GM19043 (cell line): ENCODE measurements around the gene CDADC1.
"Not testable (repeated sequence)": the region's sequence is repeated elsewhere in the genome, so short reads cannot be mapped to it uniquely, and the experiment has no call there.

Source experiments
- ATAC-seq: cut with Tn5 transposase; IDR thresholded peaks from one replicate; pipeline ENCODE4 v1.9.1; 2021; ENCODE audit warnings: low read depth; ENCODE audit not compliant: unreplicated experiment

The CDADC1 gene

GRCh38 chr13:49310251-49310650 lies 62.5 kb downstream of the CDADC1 start:
- no peak for ATAC-seq

GRCh38 chr13:49311816-49312215 lies 64.1 kb downstream of the CDADC1 start:
- no peak for ATAC-seq

- ATAC-seq = no peak
Measured at GRCh38 chr13:49314344-49314882, 66.7 kb downstream of the CDADC1 start.

GRCh38 chr13:49315036-49315565 lies 67.4 kb downstream of the CDADC1 start:
- no peak for ATAC-seq

- ATAC-seq = no peak
Measured at GRCh38 chr13:49315756-49316482, 68.2 kb downstream of the CDADC1 start.

- no peak for ATAC-seq
Measured at GRCh38 chr13:49319551-49319950, 71.8 kb downstream of the CDADC1 start.

GRCh38 chr13:49319951-49320350 lies 72.2 kb downstream of the CDADC1 start:
- no peak for ATAC-seq

- ATAC-seq = no peak
Measured at GRCh38 chr13:49320975-49321374, 73.2 kb downstream of the CDADC1 start.

- ATAC-seq = no peak
Measured at GRCh38 chr13:49322702-49323101, 75.0 kb downstream of the CDADC1 start.

GRCh38 chr13:49323344-49323743 lies 75.6 kb downstream of the CDADC1 start:
- ATAC-seq = no peak

- no peak for ATAC-seq
Measured at GRCh38 chr13:49326222-49326917, 78.6 kb downstream of the CDADC1 start.

GRCh38 chr13:49327145-49327544 lies 79.4 kb downstream of the CDADC1 start:
- not testable (repeated sequence) for ATAC-seq

- no peak for ATAC-seq
Measured at GRCh38 chr13:49329831-49330545, 82.3 kb downstream of the CDADC1 start.

GRCh38 chr13:49330546-49330864 lies 82.8 kb downstream of the CDADC1 start:
- ATAC-seq = no peak

GRCh38 chr13:49336655-49337054 lies 88.9 kb downstream of the CDADC1 start:
- no peak for ATAC-seq

GRCh38 chr13:49340161-49340560 lies 92.4 kb downstream of the CDADC1 start:
- ATAC-seq = no peak

GRCh38 chr13:49341517-49341916 lies 93.8 kb downstream of the CDADC1 start:
- no peak for ATAC-seq

GRCh38 chr13:49341941-49342340 lies 94.2 kb downstream of the CDADC1 start:
- ATAC-seq = no peak

GRCh38 chr13:49342454-49342853 lies 94.7 kb downstream of the CDADC1 start:
- ATAC-seq = no peak
